Brain microvascular endothelial cell (primary cell): Measurements from ENCODE around the gene NCOA6.

Experiments used
- DNase-seq: peaks from one replicate; pipeline ENCODE4 v3.0.0-alpha.2; 2020
- H3K27ac ChIP-seq: fragments of 250-450 bp; sonication (Bioruptor Pico); 2 replicates; pipeline ENCODE4 v1.5.1; 2020; ENCODE audit warnings: mild to moderate bottlenecking, moderate library complexity
- H3K27me3 ChIP-seq: fragments of 250-450 bp; sonication (Bioruptor Pico); replicated peaks from 2 replicates; pipeline ENCODE4 v1.5.1; 2020; ENCODE audit warnings: mild to moderate bottlenecking
- H3K36me3 ChIP-seq: fragments of 250-450 bp; sonication (Bioruptor Pico); replicated peaks from 2 replicates; pipeline ENCODE4 v1.5.1; 2020; ENCODE audit warnings: mild to moderate bottlenecking
- H3K4me3 ChIP-seq: 2 replicates; pipeline ENCODE4 v1.5.1; 2011; ENCODE audit warnings: low read depth, mild to moderate bottlenecking, control low read depth, low read length, moderate library complexity
- in situ Hi-C: cut with HindIII; loops from 2 replicates; pipeline ENCODE4 v1.10.0; 2017; ENCODE audit warnings: low sequenced_read_pairs, low pct_ligation_motif_present
- TF ChIP-seq, protein P1 (sequence below): IDR thresholded peaks from 2 replicates; pipeline ENCODE4 v1.5.1; 2011; ENCODE audit warnings: low read depth, mild to moderate bottlenecking, moderate library complexity, low read length, control low read depth, inconsistent platforms; ENCODE audit errors: missing control alignments

NCOA6 gene

DNA sequence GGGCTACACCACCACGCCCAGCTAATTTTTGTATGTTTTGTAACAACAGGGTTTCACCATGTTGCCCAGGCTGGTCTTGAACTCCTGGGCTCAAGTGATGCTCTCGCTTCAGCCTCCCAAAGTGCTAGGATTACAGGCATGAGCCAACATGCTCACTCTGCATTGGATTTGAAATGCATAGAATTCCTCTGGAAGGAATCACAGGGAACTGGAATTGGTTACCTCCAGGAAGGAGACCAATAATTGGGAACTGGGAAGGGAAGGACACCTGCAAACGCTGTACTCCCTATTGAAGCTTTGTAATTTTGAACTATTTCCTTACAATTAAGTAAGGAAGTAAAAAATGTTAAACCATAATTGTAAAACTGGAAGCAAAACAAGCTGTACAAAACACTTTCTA lies 133.6 kb downstream of the NCOA6 start:
- in situ Hi-C loops, result no loop called here
- no peaks in the 10 kb centered on the region for H3K27me3 ChIP-seq
- H3K27ac ChIP-seq, result no peak overlapping the region
- H3K36me3 ChIP-seq, result no peaks in the 10 kb centered on the region
- no peak overlapping the region for H3K4me3 ChIP-seq
- TF ChIP-seq, protein P1, sequence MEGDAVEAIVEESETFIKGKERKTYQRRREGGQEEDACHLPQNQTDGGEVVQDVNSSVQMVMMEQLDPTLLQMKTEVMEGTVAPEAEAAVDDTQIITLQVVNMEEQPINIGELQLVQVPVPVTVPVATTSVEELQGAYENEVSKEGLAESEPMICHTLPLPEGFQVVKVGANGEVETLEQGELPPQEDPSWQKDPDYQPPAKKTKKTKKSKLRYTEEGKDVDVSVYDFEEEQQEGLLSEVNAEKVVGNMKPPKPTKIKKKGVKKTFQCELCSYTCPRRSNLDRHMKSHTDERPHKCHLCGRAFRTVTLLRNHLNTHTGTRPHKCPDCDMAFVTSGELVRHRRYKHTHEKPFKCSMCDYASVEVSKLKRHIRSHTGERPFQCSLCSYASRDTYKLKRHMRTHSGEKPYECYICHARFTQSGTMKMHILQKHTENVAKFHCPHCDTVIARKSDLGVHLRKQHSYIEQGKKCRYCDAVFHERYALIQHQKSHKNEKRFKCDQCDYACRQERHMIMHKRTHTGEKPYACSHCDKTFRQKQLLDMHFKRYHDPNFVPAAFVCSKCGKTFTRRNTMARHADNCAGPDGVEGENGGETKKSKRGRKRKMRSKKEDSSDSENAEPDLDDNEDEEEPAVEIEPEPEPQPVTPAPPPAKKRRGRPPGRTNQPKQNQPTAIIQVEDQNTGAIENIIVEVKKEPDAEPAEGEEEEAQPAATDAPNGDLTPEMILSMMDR, result no peak
- no peak for DNase-seq

DNA sequence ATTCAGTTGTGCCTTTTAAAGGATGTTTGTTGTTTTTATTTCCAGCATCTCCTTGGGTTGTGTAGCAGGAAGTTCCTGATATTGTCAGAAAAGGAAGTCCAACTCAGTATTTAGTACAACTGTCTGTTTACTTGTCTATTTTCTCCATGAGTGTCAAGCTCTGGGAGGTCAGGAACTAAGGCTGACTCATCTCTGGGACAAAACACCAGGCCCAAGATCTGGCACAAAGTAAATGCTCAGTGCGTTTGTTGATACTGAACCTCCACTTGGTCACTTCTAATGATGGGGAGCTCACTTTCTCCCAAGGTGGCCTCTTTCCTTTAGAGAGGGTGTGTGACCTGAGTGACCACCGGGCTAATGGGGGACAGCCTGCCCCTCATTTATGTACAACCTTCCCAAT lies 136.0 kb downstream of the NCOA6 start:
- peak; percentile 25 for DNase-seq
- in situ Hi-C loops, result no loop called here
- Histone ChIP-seq H3K27ac (no peak overlapping the region), H3K27me3 (no peaks in the 10 kb centered on the region), H3K4me3 (no peak overlapping the region), H3K36me3 (no peaks in the 10 kb centered on the region)
- TF ChIP-seq, protein P1, result no peak

DNA sequence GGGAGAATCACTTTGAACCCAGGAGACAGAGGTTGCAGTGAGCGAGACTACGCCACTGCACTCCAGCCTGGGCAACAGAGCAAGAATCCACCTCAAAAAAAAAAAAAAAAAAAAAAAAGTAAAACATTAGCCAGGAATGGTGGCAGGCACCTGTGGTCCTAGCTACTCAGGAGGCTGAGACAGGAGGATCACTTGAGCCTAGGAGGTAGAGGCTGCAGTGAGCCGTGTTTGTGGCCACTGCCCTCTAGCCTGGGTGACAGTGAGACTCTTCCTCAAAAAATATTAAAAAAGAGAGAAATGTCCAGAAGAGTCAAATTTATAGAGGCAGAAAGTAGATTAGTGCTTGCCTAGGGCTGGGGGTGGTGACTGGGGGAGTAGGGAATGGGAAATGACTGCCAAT lies 141.8 kb downstream of the NCOA6 start:
- H3K27ac ChIP-seq, result no peak overlapping the region
- H3K27me3 ChIP-seq, result no peaks in the 10 kb centered on the region
- TF ChIP-seq, protein P1, result no peak
- in situ Hi-C loops, result no loop called here
- no peak for DNase-seq
- no peaks in the 10 kb centered on the region for H3K36me3 ChIP-seq
- no peak overlapping the region for H3K4me3 ChIP-seq

DNA sequence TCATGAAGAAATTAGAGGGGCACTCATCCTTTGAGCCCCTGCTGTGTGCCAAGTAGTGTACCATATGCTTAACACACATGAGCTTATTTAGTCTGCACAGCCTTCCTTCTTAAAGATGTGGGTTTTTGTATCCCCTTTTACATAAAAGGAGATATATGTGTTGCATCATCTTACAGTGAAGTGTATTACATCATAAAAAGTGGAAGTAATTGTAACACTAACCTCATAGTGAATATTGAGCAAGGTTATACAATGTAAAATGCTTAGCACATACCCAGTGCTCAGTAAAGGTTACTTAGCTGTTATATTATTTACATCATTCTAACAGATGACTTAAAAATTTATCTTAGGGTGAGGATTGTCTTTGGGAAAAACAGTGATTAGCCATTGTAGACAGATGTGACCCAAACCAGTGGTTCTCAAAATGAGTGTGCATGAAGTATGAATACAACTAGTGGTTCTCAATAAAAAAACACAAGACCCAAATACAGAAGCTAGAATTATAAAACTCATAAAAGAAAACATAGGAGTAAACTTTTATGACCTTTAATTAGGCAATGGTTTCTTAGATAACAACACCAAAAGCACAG lies 144.8 kb downstream of the NCOA6 start:
- no peak for DNase-seq
- Histone ChIP-seq H3K27ac (no peak overlapping the region), H3K4me3 (no peak overlapping the region), H3K27me3 (no peaks in the 10 kb centered on the region), H3K36me3 (no peaks in the 10 kb centered on the region)
- TF ChIP-seq, protein P1, result no peak
- in situ Hi-C loops, result no loop called here

DNA sequence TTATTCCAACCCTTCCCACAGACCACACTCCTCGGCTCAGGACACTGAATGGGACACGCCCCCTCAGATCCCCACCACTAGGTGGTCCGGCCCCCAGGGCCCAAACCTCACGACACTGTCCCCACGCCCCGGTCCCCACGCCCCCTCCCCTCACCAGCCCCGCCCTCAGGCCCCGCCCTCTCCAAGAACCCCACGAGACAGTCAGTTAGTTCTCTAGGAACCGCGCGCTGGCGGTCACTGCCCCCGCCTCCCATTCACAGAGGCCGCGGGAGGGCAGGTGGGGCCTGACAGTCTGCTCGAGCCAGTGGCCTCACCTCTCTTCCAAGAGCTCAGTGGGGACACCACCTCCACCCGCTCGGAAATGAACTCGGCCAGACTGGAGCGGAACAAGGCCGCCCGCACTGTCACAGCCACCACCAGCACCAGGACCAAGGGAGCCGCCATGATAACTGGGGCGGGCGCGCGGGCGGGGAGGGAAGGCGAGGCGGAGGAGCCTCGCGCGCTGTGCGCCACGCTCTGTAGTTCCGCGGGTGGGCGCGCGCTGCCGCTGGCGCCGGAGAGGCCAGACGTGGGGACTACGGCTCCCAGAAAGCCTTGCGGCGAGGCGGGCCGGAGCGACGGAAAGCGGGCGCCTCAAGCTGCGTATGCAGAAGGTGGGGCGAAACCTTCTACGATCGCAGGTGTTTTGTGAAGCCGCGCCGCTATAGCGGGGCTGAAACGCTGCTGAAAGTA lies 148.6 kb downstream of the NCOA6 start, which contains the start of gene PIGU:
Gene PIGU, minus strand, starts transcription at position 451 of the 732 bp plus-strand sequence. Its CDS starts 7 bp downstream, at position 444.
- peak within 1 kb of the TSS; percentile 63 for H3K27ac ChIP-seq
- no peaks in the 10 kb centered on the region for H3K27me3 ChIP-seq
- in situ Hi-C loops, result no loop called here
- H3K4me3 ChIP-seq, result peak within 1 kb of the TSS; percentile 87
- DNase-seq, result peak; percentile 91
- TF ChIP-seq, protein P1, result no peak
- no peaks in the 10 kb centered on the region for H3K36me3 ChIP-seq
